A673 (cell line): Measurements from ENCODE around the gene SMYD1. TPM values are rescaled to one million over a fixed set of nuclear protein-coding genes. Genes with fewer than 3 reads are reported as not detected.

Experiments used
- BruUV-seq: library from RNA; stranded (reverse); fragments of 400-500 nt; replicated peaks from 2 replicates; lab custom pipeline; 2021; lab: Mats Ljungman, UMichigan
- CTCF ChIA-PET: fragments of 300-600 bp; sonication (Branson Sonifier 250); formaldehyde crosslinking; loops from one replicate; lab custom pipeline; 2022; ENCODE audit warnings: antibody characterized with exemption; lab: Charles Lee
- POLR2A ChIA-PET: fragments of 300-600 bp; sonication (Branson Sonifier 250); formaldehyde crosslinking; loops from one replicate; lab custom pipeline; 2022; ENCODE audit warnings: antibody characterized with exemption; ENCODE audit not compliant: low non-redundant PET; lab: Charles Lee
- DNase-seq: peaks from one replicate; pipeline ENCODE4 v3.0.0-alpha.2; 2015; ENCODE audit warnings: low spot score
- H3K27ac ChIP-seq: fragments of 200-600 bp; sonication (generic); 2 replicates; pipeline ENCODE4 v1.5.1; 2016; ENCODE audit warnings: mixed run types, low read depth, mild to moderate bottlenecking, mixed read lengths, antibody characterized with exemption, low read length; ENCODE audit not compliant: poor library complexity, severe bottlenecking
- H3K27me3 ChIP-seq: fragments of 200-600 bp; sonication (generic); replicated peaks from 2 replicates; pipeline ENCODE4 v1.6.1; 2017; ENCODE audit warnings: mixed run types, low read depth, mild to moderate bottlenecking, mixed read lengths, antibody characterized with exemption, low read length; ENCODE audit not compliant: insufficient read depth, poor library complexity
- H3K36me3 ChIP-seq: fragments of 200-600 bp; sonication (generic); 2 replicates; pipeline ENCODE4 v1.6.1; 2016; ENCODE audit warnings: mixed run types, mild to moderate bottlenecking, mixed read lengths, antibody characterized with exemption, low read length; ENCODE audit not compliant: insufficient read depth, poor library complexity, severe bottlenecking
- H3K4me1 ChIP-seq: fragments of 200-600 bp; sonication (generic); 2 replicates; pipeline ENCODE4 v1.6.1; 2017; ENCODE audit warnings: mixed run types, mild to moderate bottlenecking, mixed read lengths, antibody characterized with exemption, low read length; ENCODE audit not compliant: insufficient read depth, poor library complexity, severe bottlenecking
- H3K4me3 ChIP-seq: fragments of 200-600 bp; sonication (generic); 2 replicates; pipeline ENCODE4 v1.5.1; 2016; ENCODE audit warnings: low read depth, mixed run types, mild to moderate bottlenecking, mixed read lengths, low read length; ENCODE audit not compliant: poor library complexity, severe bottlenecking
- H3K9me3 ChIP-seq: fragments of 200-600 bp; sonication (generic); 2 replicates; pipeline ENCODE4 v1.6.1; 2016; ENCODE audit warnings: mixed run types, low read depth, mild to moderate bottlenecking, mixed read lengths, antibody characterized with exemption, low read length; ENCODE audit not compliant: poor library complexity, severe bottlenecking
- CTCF ChIP-seq: fragments of 300-800, 200-600 bp; sonication (generic); conservative IDR thresholded peaks from 2 replicates; pipeline ENCODE4 v1.5.1; 2017; ENCODE audit warnings: low read depth, mild to moderate bottlenecking, antibody characterized with exemption, low read length, moderate library complexity, mixed read lengths
- EZH2 ChIP-seq: fragments of 200-600 bp; sonication (generic); IDR thresholded peaks from 2 replicates; pipeline ENCODE4 v1.6.1; 2017; ENCODE audit warnings: borderline replicate concordance, low read depth, mild to moderate bottlenecking, mixed read lengths, antibody characterized with exemption, low read length; ENCODE audit not compliant: poor library complexity, severe bottlenecking
- intact Hi-C: fragments of 100-400 bp; cut with micrococcal nuclease; formaldehyde crosslinking; loops from one replicate; pipeline ENCODE4 v1.10.0; 2022; ENCODE audit not compliant: unreplicated experiment
- microRNA-seq: library from miRNA; unstranded; fragments of <30 nt; microRNA quantifications from one replicate; pipeline ENCODE4 v1.2.0, GENCODE V29; 2021
- total RNA-seq: library from RNA; stranded (reverse); gene quantifications from 2 replicates; pipeline ENCODE4 v1.2.3, GENCODE V29; 2021

Gene SMYD1
- total RNA-seq, 1 experiment from 2014 or later: not detected

GRCh38 chr2:88161446-88162244 lies 94.0 kb downstream of the SMYD1 start:
- TF ChIP-seq CTCF (no peak), EZH2 (no peak)
- intact Hi-C loops: loop anchor here (2.0 kb wide), 1 partner anchor 101 kb away; no protein-coding TSS in a partner anchor
- no peak overlapping the region for H3K4me3 ChIP-seq
- no peaks in the 10 kb centered on the region for H3K36me3 ChIP-seq
- H3K4me1 ChIP-seq: no peaks in the 10 kb centered on the region
- H3K9me3 ChIP-seq: no peaks in the 10 kb centered on the region
- no peaks in the 10 kb centered on the region for H3K27me3 ChIP-seq
- H3K27ac ChIP-seq: no peak overlapping the region
- ChIA-PET CTCF (interaction anchor here (1.7 to 3.2 kb wide), 2 partner anchors 101 kb away, joined by 5 to 37 read pairs; no protein-coding TSS in a partner anchor), POLR2A (no interaction called here)
- no peak for DNase-seq
- BruUV-seq: no TSS peak

Small RNA genes within 50 kb of the gene (microRNA-seq; reads per million reads assigned to microRNA genes)
- not detected for gene MIR4780

Other genes with a start within 250 kb of the SMYD1 start
- 5.6 and 6.6 TPM in 2 replicates for gene RGPD2, start 242.0 kb upstream of the SMYD1 start, total RNA-seq
- 10.9 and 11.4 TPM in 2 replicates for gene RNU2-63P, start 51.3 kb upstream of the SMYD1 start, total RNA-seq
- 8.5 and 9.3 TPM in 2 replicates for gene KRCC1, start 12.0 kb upstream of the SMYD1 start, total RNA-seq
- not detected in 2 replicates for gene FABP1, start 60.2 kb downstream of the SMYD1 start, total RNA-seq
- not detected in 2 replicates for gene THNSL2, start 102.5 kb downstream of the SMYD1 start, total RNA-seq